CD4-positive, alpha-beta T cell (primary cell): ENCODE measurements around the gene CCBE1. TPM values are rescaled to one million over a fixed set of nuclear protein-coding genes. Genes with fewer than 3 reads are reported as not detected.

ENCODE experiments used
- ATAC-seq: fragments of 200-7000 bp; cut with Tn5 transposase; one replicate; pipeline ENCODE4 v1.10.0; 2022; ENCODE audit warnings: mild to moderate bottlenecking; ENCODE audit not compliant: poor library complexity
- CTCF ChIA-PET: fragments of 350-600 bp; sonication (Branson Sonifier 250); formaldehyde crosslinking; loops from one replicate; lab custom pipeline; 2021; ENCODE audit warnings: antibody characterized with exemption, inconsistent platforms; lab: Charles Lee
- POLR2A ChIA-PET: fragments of 350-600 bp; sonication (Branson Sonifier 250); formaldehyde crosslinking; loops from one replicate; lab custom pipeline; 2021; ENCODE audit warnings: antibody characterized with exemption, inconsistent platforms; lab: Charles Lee
- DNase-seq, 14 experiments: peaks; one replicate each; pipeline ENCODE4 v3.0.0-alpha.2; 2013 to 2020; ENCODE audit warnings: mixed read lengths in 2 of 14
- H3K27ac ChIP-seq, 2 donors: one replicate each; pipeline versions ENCODE4 v1.5.1 to v1.7.0; 2013; ENCODE audit warnings: low read length in 2 of 2, low read depth in 1 of 2, mild to moderate bottlenecking in 1 of 2
- H3K27me3 ChIP-seq, 2 experiments: 1 replicate in 1 of 2; 2 replicates in 1 of 2; pipeline versions ENCODE4 v1.6.1 to v1.7.0; 2013; ENCODE audit warnings: low read length in 2 of 2, control low read depth in 1 of 2, mild to moderate bottlenecking in 1 of 2, moderate library complexity in 1 of 2; ENCODE audit not compliant: insufficient read depth in 2 of 2, control insufficient read depth in 1 of 2
- H3K36me3 ChIP-seq: one replicate; pipeline ENCODE4 v1.6.1; 2013; ENCODE audit warnings: low read length, control low read depth; ENCODE audit not compliant: insufficient read depth
- H3K4me1 ChIP-seq: one replicate; pipeline ENCODE4 v1.6.1; 2013; ENCODE audit warnings: low read length, control low read depth; ENCODE audit not compliant: insufficient read depth
- H3K4me3 ChIP-seq: one replicate; pipeline ENCODE4 v1.5.1; 2013; ENCODE audit warnings: mild to moderate bottlenecking, low read length, moderate library complexity
- H3K9me3 ChIP-seq, 2 experiments: 1 replicate in 1 of 2; 2 replicates in 1 of 2; pipeline versions ENCODE4 v1.6.1 to v1.7.0; 2013; ENCODE audit warnings: low read length in 2 of 2, mild to moderate bottlenecking in 2 of 2, control low read depth in 1 of 2, moderate library complexity in 1 of 2; ENCODE audit not compliant: control insufficient read depth in 1 of 2, insufficient read depth in 1 of 2
- H3K27ac Mint-ChIP-seq: one replicate; pipeline ENCODE4 v1.8.0; 2020; ENCODE audit warnings: mixed read lengths
- H3K27me3 Mint-ChIP-seq: one replicate; pipeline ENCODE4 v1.8.0; 2021; ENCODE audit warnings: mixed read lengths
- H3K36me3 Mint-ChIP-seq: one replicate; pipeline ENCODE4 v1.8.0; 2021; ENCODE audit warnings: low read depth, mixed read lengths
- H3K4me1 Mint-ChIP-seq: one replicate; pipeline ENCODE4 v1.8.0; 2021; ENCODE audit warnings: low read depth, mixed read lengths
- H3K4me3 Mint-ChIP-seq: one replicate; pipeline ENCODE4 v1.8.0; 2020; ENCODE audit warnings: mild to moderate bottlenecking, mixed read lengths
- H3K9me3 Mint-ChIP-seq: one replicate; pipeline ENCODE4 v1.8.0; 2020; ENCODE audit warnings: mixed read lengths
- CTCF ChIP-seq: fragments of 200-600 bp; IDR thresholded peaks from one replicate; pipeline ENCODE4 v1.8.0; 2022; ENCODE audit warnings: antibody characterized with exemption, mild to moderate bottlenecking
- intact Hi-C, 2 experiments: fragments of 100-400 bp; cut with DNase I in 1 of 2; cut with micrococcal nuclease in 1 of 2; formaldehyde crosslinking; loops; one replicate each; pipeline versions ENCODE4 v1.15.1 to v1.9.0; 2023 to 2025; cut with DNase I, micrococcal nuclease
- total RNA-seq, 174 experiments: library from RNA in 2 of 174; stranded (reverse) in 2 of 174; gene quantifications; one replicate each; pipeline ENCODE4 v1.2.3 and lab custom pipeline; 2021 to 2026

The CCBE1 gene
- total RNA-seq, 2 experiments from 2014 or later = not detected

GRCh38 chr18:59736061-59736460, 38.8 kb upstream of the CCBE1 start:
- Histone ChIP-seq H3K27me3 (peaks cover 0 to 5% of the 10 kb centered on the region in 2 experiments), H3K4me3 (no peak overlapping the region), H3K27ac (no peak overlapping the region), H3K36me3 (no peaks in the 10 kb centered on the region), H3K4me1 (no peaks in the 10 kb centered on the region), H3K9me3 (no peaks in the 10 kb centered on the region)
- intact Hi-C loops = no loop called here
- peaks cover 2% of the 10 kb centered on the region for H3K9me3 Mint-ChIP-seq
- ATAC-seq (no peak), DNase-seq (no peak)
- H3K36me3 Mint-ChIP-seq = no peaks in the 10 kb centered on the region
- POLR2A ChIA-PET = no interaction called here
- H3K27me3 Mint-ChIP-seq = peaks cover 10% of the 10 kb centered on the region
- CTCF ChIA-PET = no interaction called here
- H3K4me3 Mint-ChIP-seq = no peak overlapping the region
- TF ChIP-seq CTCF = no peak
- H3K4me1 Mint-ChIP-seq = no peaks in the 10 kb centered on the region
- H3K27ac Mint-ChIP-seq = no peak overlapping the region

- H3K4me1 Mint-ChIP-seq = no peaks in the 10 kb centered on the region
- H3K9me3 ChIP-seq = no peaks in the 10 kb centered on the region
- H3K36me3 ChIP-seq = no peaks in the 10 kb centered on the region
- H3K27ac Mint-ChIP-seq = no peak overlapping the region
- peaks cover 2% of the 10 kb centered on the region for H3K9me3 Mint-ChIP-seq
- ATAC-seq (no peak), DNase-seq (no peak)
- CTCF ChIA-PET = no interaction called here
- intact Hi-C loops = no loop called here
- no peak overlapping the region for H3K4me3 Mint-ChIP-seq
- no peak overlapping the region for H3K4me3 ChIP-seq
- H3K27me3 ChIP-seq = peaks cover 0 to 5% of the 10 kb centered on the region in 2 experiments
- POLR2A ChIA-PET = no interaction called here
- no peaks in the 10 kb centered on the region for H3K4me1 ChIP-seq
- H3K27ac ChIP-seq = no peak overlapping the region
- H3K36me3 Mint-ChIP-seq = no peaks in the 10 kb centered on the region
- peaks cover 10% of the 10 kb centered on the region for H3K27me3 Mint-ChIP-seq
- TF ChIP-seq CTCF = no peak
Observed at GRCh38 chr18:59735269-59735860, 38.1 kb upstream of the CCBE1 start.

GRCh38 chr18:59733421-59733820, 36.2 kb upstream of the CCBE1 start:
- Histone ChIP-seq H3K27ac (no peak overlapping the region), H3K27me3 (peaks cover 0 to 5% of the 10 kb centered on the region in 2 experiments), H3K4me1 (no peaks in the 10 kb centered on the region), H3K36me3 (no peaks in the 10 kb centered on the region), H3K9me3 (no peaks in the 10 kb centered on the region), H3K4me3 (no peak overlapping the region)
- TF ChIP-seq CTCF = no peak
- ChIA-PET CTCF (no interaction called here), POLR2A (no interaction called here)
- ATAC-seq (no peak), DNase-seq (no peak)
- H3K4me3 Mint-ChIP-seq = no peak overlapping the region
- peaks cover 10% of the 10 kb centered on the region for H3K27me3 Mint-ChIP-seq
- no peak overlapping the region for H3K27ac Mint-ChIP-seq
- intact Hi-C loops = no loop called here
- H3K36me3 Mint-ChIP-seq = no peaks in the 10 kb centered on the region
- no peaks in the 10 kb centered on the region for H3K9me3 Mint-ChIP-seq
- H3K4me1 Mint-ChIP-seq = no peaks in the 10 kb centered on the region
